Lung (tissue), 12 donors: Measurements from ENCODE around the gene NHS. TPM values are rescaled to one million over a fixed set of nuclear protein-coding genes. Genes with fewer than 3 reads are reported as not detected.

ENCODE experiments used
- ATAC-seq: fragments of 200-7000 bp; cut with Tn5 transposase; one replicate; pipeline ENCODE4 v1.9.1; 2020; ENCODE audit warnings: moderate number of reproducible peaks; ENCODE audit not compliant: insufficient read depth, low FRiP score
- DNase-seq, 3 donors: peaks; one replicate each; pipeline ENCODE4 v3.0.0-alpha.2; 2013 to 2017
- H3K27ac ChIP-seq, 2 donors: one replicate each; pipeline ENCODE4 v1.5.1; 2013; ENCODE audit warnings: mild to moderate bottlenecking in 2 of 2, moderate library complexity in 2 of 2, control low read depth in 1 of 2, inconsistent platforms in 1 of 2, low read depth in 1 of 2, low read length in 1 of 2
- H3K27me3 ChIP-seq, 3 donors: one replicate each; pipeline ENCODE4 v1.5.1; 2013; ENCODE audit warnings: low read length in 2 of 3; ENCODE audit not compliant: control insufficient read depth in 3 of 3, insufficient read depth in 3 of 3
- H3K36me3 ChIP-seq, 4 donors: one replicate each; pipeline ENCODE4 v1.5.1; 2013; ENCODE audit warnings: low read length in 4 of 4, mild to moderate bottlenecking in 1 of 4, moderate library complexity in 1 of 4; ENCODE audit not compliant: control insufficient read depth in 4 of 4, insufficient read depth in 4 of 4
- H3K4me1 ChIP-seq, 5 donors: one replicate each; pipeline ENCODE4 v1.5.1; 2013; ENCODE audit warnings: low read length in 5 of 5, mild to moderate bottlenecking in 2 of 5, moderate library complexity in 1 of 5; ENCODE audit not compliant: control insufficient read depth in 5 of 5, insufficient read depth in 5 of 5
- H3K4me3 ChIP-seq: one replicate; pipeline ENCODE4 v1.5.1; 2013; ENCODE audit warnings: mild to moderate bottlenecking, control low read depth, moderate library complexity
- H3K9ac ChIP-seq, 2 donors: one replicate each; pipeline ENCODE4 v1.5.1; 2013; ENCODE audit warnings: low read length in 2 of 2, control low read depth in 1 of 2; ENCODE audit not compliant: insufficient read depth in 1 of 2
- H3K9me3 ChIP-seq, 4 donors: one replicate each; pipeline ENCODE4 v1.5.1; 2013; ENCODE audit warnings: low read length in 3 of 4, mild to moderate bottlenecking in 1 of 4, moderate library complexity in 1 of 4; ENCODE audit not compliant: control insufficient read depth in 4 of 4, insufficient read depth in 3 of 4
- WGBS, 2 donors: extraction: QIAGEN DNeasy Blood & Tissue Kit; methylation state at CpG; one replicate each; pipeline ENCODE4 v1.1.7; 2013; 5-methylcytosine and 5-hydroxymethylcytosine counted together
- polyA plus RNA-seq, 2 donors: library from polyadenylated mRNA; stranded (reverse); fragments of 200-250 nt; gene quantifications; one replicate each; pipeline ENCODE4 v1.2.1, GENCODE V29; 2013
- total RNA-seq, 2 donors: library from RNA; depleted of rRNA in 1 of 2; stranded (reverse); fragments of >200 nt in 1 of 2; gene quantifications; one replicate each; pipeline ENCODE4 v1.2.1, GENCODE V29; 2014 to 2021
- TF ChIP-seq, protein P1 (sequence below): IDR thresholded peaks from 2 replicates; pipeline ENCODE4 v1.5.1; 2012; ENCODE audit warnings: mild to moderate bottlenecking; ENCODE audit errors: control extremely low read depth, extremely low read depth
- donor health status: control.
- donor health status: control.
- donor health status: Bipolar disorder and iron deficiency.
- donor health status: healthy.
- donor health status: DM: yes; HTN: yes; CAD: no.

Gene NHS
- total and polyA plus RNA-seq, 4 donors: 0.46 to 2.0 (median 1.4) TPM

DNA sequence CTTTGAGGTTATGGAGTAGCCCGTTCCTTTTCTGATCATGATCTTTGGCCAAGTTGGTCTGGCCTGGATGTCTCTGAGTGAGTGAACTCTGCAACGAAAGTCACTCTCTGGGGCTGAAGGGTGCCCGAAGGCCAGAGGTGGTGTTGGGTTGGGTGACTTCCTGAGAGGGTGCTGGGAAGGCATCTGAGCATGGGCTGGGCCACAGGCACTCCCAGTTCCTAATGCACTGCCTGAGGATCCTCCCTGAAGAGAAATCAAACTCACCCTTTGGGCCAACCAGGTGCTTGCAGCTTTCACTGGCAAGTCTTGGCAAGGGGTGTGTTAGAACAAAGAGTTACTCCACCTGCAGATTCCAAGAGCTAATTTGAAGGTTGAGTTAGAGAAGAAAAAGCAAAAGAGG, 295.9 kb downstream of the NHS start:
- no peak overlapping the region for H3K4me3 ChIP-seq
- ATAC-seq: no peak
- H3K27me3 ChIP-seq: peaks cover 0 to 21% (median 14%) of the 10 kb centered on the region in 3 donors
- no peak overlapping the region for H3K9ac ChIP-seq
- no peak for DNase-seq
- TF ChIP-seq, protein P1, sequence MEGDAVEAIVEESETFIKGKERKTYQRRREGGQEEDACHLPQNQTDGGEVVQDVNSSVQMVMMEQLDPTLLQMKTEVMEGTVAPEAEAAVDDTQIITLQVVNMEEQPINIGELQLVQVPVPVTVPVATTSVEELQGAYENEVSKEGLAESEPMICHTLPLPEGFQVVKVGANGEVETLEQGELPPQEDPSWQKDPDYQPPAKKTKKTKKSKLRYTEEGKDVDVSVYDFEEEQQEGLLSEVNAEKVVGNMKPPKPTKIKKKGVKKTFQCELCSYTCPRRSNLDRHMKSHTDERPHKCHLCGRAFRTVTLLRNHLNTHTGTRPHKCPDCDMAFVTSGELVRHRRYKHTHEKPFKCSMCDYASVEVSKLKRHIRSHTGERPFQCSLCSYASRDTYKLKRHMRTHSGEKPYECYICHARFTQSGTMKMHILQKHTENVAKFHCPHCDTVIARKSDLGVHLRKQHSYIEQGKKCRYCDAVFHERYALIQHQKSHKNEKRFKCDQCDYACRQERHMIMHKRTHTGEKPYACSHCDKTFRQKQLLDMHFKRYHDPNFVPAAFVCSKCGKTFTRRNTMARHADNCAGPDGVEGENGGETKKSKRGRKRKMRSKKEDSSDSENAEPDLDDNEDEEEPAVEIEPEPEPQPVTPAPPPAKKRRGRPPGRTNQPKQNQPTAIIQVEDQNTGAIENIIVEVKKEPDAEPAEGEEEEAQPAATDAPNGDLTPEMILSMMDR: no peak
- 65 to 68% methylated on average over 3 of the region's 3 CpGs for WGBS, 2 donors
- H3K4me1 ChIP-seq: no peaks in the 10 kb centered on the region
- no peak overlapping the region for H3K27ac ChIP-seq
- no peaks in the 10 kb centered on the region for H3K36me3 ChIP-seq
- peaks cover 0 to 1% (median 0%) of the 10 kb centered on the region in 4 donors for H3K9me3 ChIP-seq

DNA sequence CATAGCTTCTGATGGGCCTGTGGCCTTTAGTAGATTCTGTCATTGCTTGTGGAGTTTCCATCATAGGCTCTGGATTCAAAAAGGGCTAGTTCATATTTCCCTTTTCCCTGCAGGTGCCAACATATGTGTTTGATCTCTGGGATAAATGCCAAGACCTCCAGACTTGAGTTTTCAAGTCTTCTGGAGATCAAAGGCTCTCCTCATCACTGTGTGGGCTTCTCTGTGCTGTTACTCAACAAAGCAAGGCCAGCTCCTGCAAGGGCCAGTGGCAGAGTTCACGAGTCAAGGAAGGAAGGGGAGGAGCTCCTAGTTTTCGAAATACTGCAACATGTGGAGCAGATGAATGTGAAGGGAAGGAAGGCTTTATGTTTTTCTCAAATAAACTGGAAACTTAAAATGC, 299.6 kb downstream of the NHS start:
- no peak for ATAC-seq
- Histone ChIP-seq H3K36me3 (no peaks in the 10 kb centered on the region), H3K27me3 (peaks cover 0 to 17% (median 12%) of the 10 kb centered on the region in 3 donors), H3K4me1 (no peaks in the 10 kb centered on the region), H3K4me3 (no peak overlapping the region), H3K9me3 (peaks cover 0 to 1% (median 0%) of the 10 kb centered on the region in 4 donors), H3K27ac (no peak overlapping the region), H3K9ac (no peak overlapping the region)
- TF ChIP-seq, protein P1: no peak
- 6 to 10% methylated on average over 2 of the region's 2 CpGs for WGBS, 2 donors
- DNase-seq: peak in 2 of 3 donors; percentile 47 to 77

DNA sequence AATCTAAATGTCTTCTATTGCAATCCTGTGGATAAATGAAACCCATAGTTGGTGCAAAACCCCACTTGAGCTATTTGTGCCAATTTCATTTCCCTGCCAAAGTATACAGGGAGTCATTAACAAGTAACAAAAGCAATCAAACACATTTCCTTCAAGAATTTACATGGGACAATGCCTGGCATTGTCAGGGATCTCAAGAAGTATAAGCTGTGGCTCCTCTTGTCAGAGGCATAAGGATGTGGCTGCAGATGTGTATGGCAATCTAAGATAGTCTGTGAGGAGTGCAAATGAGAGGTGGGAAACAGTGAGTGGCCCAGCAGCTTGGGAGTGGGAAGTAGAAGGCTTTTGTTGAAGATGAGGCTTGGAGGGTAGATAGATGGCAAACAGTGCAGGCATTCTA, 304.3 kb downstream of the NHS start:
- DNase-seq: no peak
- no peak for ATAC-seq

More for the DNA sequence above, 304.3 kb downstream of the NHS start:
- peaks cover 0 to 1% (median 0%) of the 10 kb centered on the region in 5 donors for H3K4me1 ChIP-seq
- peaks cover 0 to 1% (median 0%) of the 10 kb centered on the region in 4 donors for H3K9me3 ChIP-seq
- no peak overlapping the region for H3K4me3 ChIP-seq
- no peak overlapping the region for H3K9ac ChIP-seq
- H3K27ac ChIP-seq: no peak overlapping the region
- H3K36me3 ChIP-seq: no peaks in the 10 kb centered on the region
- TF ChIP-seq, protein P1: no peak
- peaks cover 0 to 36% (median 11%) of the 10 kb centered on the region in 3 donors for H3K27me3 ChIP-seq
